ENCODE measurements around the gene MDC1. TPM values are rescaled to one million over a fixed set of nuclear protein-coding genes. Genes with fewer than 3 reads are reported as not detected.

The MDC1 gene
- total and polyA plus RNA-seq, 2 of the 13 experiments (the other 11 are each of a cell fraction or from before 2014, with no cell fraction given), result 8.4 to 14.0 TPM

DNA sequence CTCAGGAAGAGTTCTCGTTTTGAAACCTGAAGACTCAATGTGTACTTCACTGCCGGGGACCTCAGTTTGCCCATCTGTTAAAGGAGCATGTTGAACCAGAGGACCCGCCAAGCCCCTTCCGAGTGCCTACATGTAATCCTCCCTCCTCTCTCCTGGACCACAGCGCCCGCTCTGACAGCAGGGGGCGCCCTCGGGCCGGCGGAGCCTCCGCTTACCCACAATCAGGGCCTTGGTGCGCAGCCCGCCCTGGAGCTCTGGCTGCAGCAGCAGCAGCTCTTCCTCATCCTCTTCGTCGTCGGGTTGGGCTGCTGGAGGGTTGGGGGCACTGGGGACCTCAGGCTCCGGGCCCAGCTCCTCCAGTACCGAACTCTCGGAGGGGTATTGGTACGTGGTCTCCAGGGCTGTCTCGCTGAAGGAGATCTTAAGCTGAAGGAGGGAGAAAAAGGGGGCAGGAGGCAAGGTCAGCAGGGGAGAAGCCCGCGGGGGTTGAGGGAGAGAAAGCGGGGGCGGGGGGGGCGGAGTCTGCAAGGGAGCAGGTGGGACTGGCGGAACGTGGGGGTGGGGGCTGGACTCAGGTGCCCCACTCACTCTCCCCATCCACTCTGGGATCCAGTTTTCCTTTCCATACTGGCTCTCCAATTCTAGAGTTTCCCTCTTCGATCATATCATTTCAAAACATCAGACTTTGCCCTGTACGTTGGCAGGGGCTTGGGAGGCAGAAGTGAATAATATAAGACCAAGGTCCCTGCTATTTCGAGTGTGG is 37.9 kb downstream of the MDC1 start (continued):
- TF ChIP-seq FOXK1 (CRISPR knock-in tag; IDR thresholded peaks at IDR 0.05; ENCODE audit: borderline replicate concordance, low read depth), result peak; percentile 31; the same call in 1 of the 2 replicates
- TF ChIP-seq CREB1 (IDR thresholded peaks at IDR 0.05), result no peak
- no peak for TF ChIP-seq CREB1 (CRISPR knock-in tag; IDR thresholded peaks at IDR 0.05)
- peak; percentile 69 for TF ChIP-seq ISL2 (CRISPR knock-in tag; IDR thresholded peaks at IDR 0.05)
- peak; percentile 89; the same call in 1 of the 2 replicates for TF ChIP-seq ZNF891 (CRISPR knock-in tag; IDR thresholded peaks at IDR 0.05)
- peak; percentile 74; the same call in 1 of the 2 replicates for TF ChIP-seq BRF2 (CRISPR knock-in tag; IDR thresholded peaks at IDR 0.05)
- TF ChIP-seq, protein P1, sequence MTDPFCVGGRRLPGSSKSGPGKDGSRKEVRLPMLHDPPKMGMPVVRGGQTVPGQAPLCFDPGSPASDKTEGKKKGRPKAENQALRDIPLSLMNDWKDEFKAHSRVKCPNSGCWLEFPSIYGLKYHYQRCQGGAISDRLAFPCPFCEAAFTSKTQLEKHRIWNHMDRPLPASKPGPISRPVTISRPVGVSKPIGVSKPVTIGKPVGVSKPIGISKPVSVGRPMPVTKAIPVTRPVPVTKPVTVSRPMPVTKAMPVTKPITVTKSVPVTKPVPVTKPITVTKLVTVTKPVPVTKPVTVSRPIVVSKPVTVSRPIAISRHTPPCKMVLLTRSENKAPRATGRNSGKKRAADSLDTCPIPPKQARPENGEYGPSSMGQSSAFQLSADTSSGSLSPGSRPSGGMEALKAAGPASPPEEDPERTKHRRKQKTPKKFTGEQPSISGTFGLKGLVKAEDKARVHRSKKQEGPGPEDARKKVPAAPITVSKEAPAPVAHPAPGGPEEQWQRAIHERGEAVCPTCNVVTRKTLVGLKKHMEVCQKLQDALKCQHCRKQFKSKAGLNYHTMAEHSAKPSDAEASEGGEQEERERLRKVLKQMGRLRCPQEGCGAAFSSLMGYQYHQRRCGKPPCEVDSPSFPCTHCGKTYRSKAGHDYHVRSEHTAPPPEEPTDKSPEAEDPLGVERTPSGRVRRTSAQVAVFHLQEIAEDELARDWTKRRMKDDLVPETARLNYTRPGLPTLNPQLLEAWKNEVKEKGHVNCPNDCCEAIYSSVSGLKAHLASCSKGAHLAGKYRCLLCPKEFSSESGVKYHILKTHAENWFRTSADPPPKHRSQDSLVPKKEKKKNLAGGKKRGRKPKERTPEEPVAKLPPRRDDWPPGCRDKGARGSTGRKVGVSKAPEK (CRISPR knock-in tag; IDR thresholded peaks at IDR 0.05; ENCODE audit: borderline replicate concordance), result peak; percentile 87; the same call in 1 of the 2 replicates
- no peak for TF ChIP-seq PLSCR1 (CRISPR knock-in tag; IDR thresholded peaks at IDR 0.05; ENCODE audit: borderline replicate concordance)
- TF ChIP-seq ZNF629 (CRISPR knock-in tag; conservative IDR thresholded peaks at IDR 0.05), result peak; percentile 93
- peak; percentile 44; the same call in 1 of the 2 replicates for TF ChIP-seq DNMT3B (CRISPR knock-in tag; conservative IDR thresholded peaks at IDR 0.05)
- peak; percentile 57; the same call in 1 of the 2 replicates for TF ChIP-seq NR0B2 (CRISPR knock-in tag; IDR thresholded peaks at IDR 0.05)
- TF ChIP-seq XRCC5 (optimal IDR thresholded peaks at IDR 0.05; ENCODE audit: low read length), result peak; percentile 95
- TF ChIP-seq, protein P2, sequence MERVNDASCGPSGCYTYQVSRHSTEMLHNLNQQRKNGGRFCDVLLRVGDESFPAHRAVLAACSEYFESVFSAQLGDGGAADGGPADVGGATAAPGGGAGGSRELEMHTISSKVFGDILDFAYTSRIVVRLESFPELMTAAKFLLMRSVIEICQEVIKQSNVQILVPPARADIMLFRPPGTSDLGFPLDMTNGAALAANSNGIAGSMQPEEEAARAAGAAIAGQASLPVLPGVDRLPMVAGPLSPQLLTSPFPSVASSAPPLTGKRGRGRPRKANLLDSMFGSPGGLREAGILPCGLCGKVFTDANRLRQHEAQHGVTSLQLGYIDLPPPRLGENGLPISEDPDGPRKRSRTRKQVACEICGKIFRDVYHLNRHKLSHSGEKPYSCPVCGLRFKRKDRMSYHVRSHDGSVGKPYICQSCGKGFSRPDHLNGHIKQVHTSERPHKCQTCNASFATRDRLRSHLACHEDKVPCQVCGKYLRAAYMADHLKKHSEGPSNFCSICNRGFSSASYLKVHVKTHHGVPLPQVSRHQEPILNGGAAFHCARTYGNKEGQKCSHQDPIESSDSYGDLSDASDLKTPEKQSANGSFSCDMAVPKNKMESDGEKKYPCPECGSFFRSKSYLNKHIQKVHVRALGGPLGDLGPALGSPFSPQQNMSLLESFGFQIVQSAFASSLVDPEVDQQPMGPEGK (CRISPR knock-in tag; IDR thresholded peaks at IDR 0.05), result peak; percentile 54; the same call in 1 of the 2 replicates
- TF ChIP-seq SMYD3 (CRISPR knock-in tag; IDR thresholded peaks at IDR 0.05), result peak; percentile 85; the same call in 1 of the 2 replicates
- TF ChIP-seq ZNF160 (CRISPR knock-in tag; IDR thresholded peaks at IDR 0.05), result peak; percentile 74; the same call in 1 of the 2 replicates
- peak; percentile 65; the same call in 1 of the 2 replicates for TF ChIP-seq SP4 (CRISPR knock-in tag; IDR thresholded peaks at IDR 0.05)
- TF ChIP-seq, protein P3, sequence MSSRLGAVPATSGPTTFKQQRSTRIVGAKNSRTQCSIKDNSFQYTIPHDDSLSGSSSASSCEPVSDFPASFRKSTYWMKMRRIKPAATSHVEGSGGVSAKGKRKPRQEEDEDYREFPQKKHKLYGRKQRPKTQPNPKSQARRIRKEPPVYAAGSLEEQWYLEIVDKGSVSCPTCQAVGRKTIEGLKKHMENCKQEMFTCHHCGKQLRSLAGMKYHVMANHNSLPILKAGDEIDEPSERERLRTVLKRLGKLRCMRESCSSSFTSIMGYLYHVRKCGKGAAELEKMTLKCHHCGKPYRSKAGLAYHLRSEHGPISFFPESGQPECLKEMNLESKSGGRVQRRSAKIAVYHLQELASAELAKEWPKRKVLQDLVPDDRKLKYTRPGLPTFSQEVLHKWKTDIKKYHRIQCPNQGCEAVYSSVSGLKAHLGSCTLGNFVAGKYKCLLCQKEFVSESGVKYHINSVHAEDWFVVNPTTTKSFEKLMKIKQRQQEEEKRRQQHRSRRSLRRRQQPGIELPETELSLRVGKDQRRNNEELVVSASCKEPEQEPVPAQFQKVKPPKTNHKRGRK (CRISPR knock-in tag; IDR thresholded peaks at IDR 0.05), result no peak
- TF ChIP-seq PHF5A (CRISPR knock-in tag; IDR thresholded peaks at IDR 0.05; ENCODE audit: low read depth, unreplicated experiment), result peak; percentile 47
- TF ChIP-seq FOXA1 (IDR thresholded peaks at IDR 0.05), result no peak
- TF ChIP-seq FOXA1 (CRISPR knock-in tag; IDR thresholded peaks at IDR 0.05), result peak; percentile 37; the same call in 1 of the 2 replicates

All from HepG2 (cell line).